Body of pancreas (tissue), 4 donors: ENCODE results near the gene THUMPD3.

ENCODE experiments used
- CTCF ChIP-seq, 7 experiments: fragments of 450-650 bp in 4 of 7; fragments of 200-600 bp in 3 of 7; sonication (generic) in 3 of 7; IDR thresholded peaks; one replicate each; pipeline ENCODE4 v1.5.1; 2016 to 2019; ENCODE audit warnings: antibody characterized with exemption in 7 of 7
- POLR2A ChIP-seq, 3 donors: fragments of 450-650 bp; IDR thresholded peaks; one replicate each; pipeline ENCODE4 v1.6.1; 2016; ENCODE audit warnings: antibody characterized with exemption in 3 of 3, mild to moderate bottlenecking in 2 of 3

GRCh38 chr3:9332250-9333030 lies 30.4 kb upstream of the THUMPD3 start:
- no peak for TF ChIP-seq POLR2A (IDR thresholded peaks at IDR 0.05)
- no peak for TF ChIP-seq CTCF (IDR thresholded peaks at IDR 0.05)
